HEK293 (cell line): ENCODE data around the gene BUD23.
A peak's percentile ranks its signal among the peaks of the same experiment; 100 is the strongest.

ENCODE experiments used
- ZFP37 ChIP-seq: fragments of 450-650 bp; formaldehyde crosslinking; IDR thresholded peaks from 2 replicates; pipeline ENCODE4 v1.5.1; 2016; ENCODE audit warnings: missing biosample characterization, missing genetic modification characterization
- ZNF174 ChIP-seq: fragments of 450-650 bp; formaldehyde crosslinking; IDR thresholded peaks from 2 replicates; pipeline ENCODE4 v1.5.0; 2017; ENCODE audit warnings: missing biosample characterization, mild to moderate bottlenecking, missing genetic modification characterization
- ZNF19 ChIP-seq: fragments of 450-650 bp; formaldehyde crosslinking; IDR thresholded peaks from 2 replicates; pipeline ENCODE4; 2016; ENCODE audit warnings: missing biosample characterization, missing genetic modification characterization, low read depth
- ZNF391 ChIP-seq: fragments of 450-650 bp; formaldehyde crosslinking; IDR thresholded peaks from 2 replicates; pipeline ENCODE4 v1.5.1; 2016; ENCODE audit warnings: low read depth, missing biosample characterization, missing genetic modification characterization, borderline replicate concordance
- ZXDB ChIP-seq: fragments of 450-650 bp; formaldehyde crosslinking; IDR thresholded peaks from 2 replicates; pipeline ENCODE4 v1.5.1; 2016; ENCODE audit warnings: missing biosample characterization, missing genetic modification characterization
- TF ChIP-seq, protein P1 (sequence below): fragments of 450-650 bp; formaldehyde crosslinking; IDR thresholded peaks from 2 replicates; pipeline ENCODE4 v1.5.1; 2016; ENCODE audit warnings: missing biosample characterization, missing genetic modification characterization
- TF ChIP-seq, protein P2 (sequence below): fragments of 450-650 bp; formaldehyde crosslinking; IDR thresholded peaks from 2 replicates; pipeline ENCODE4 v1.5.1; 2016; ENCODE audit warnings: missing biosample characterization, missing genetic modification characterization, borderline replicate concordance
- TF ChIP-seq, protein P3 (sequence below): fragments of 450-650 bp; formaldehyde crosslinking; IDR thresholded peaks from 2 replicates; pipeline ENCODE4 v1.5.1; 2016; ENCODE audit warnings: missing biosample characterization, missing genetic modification characterization
- TF ChIP-seq, protein P4 (sequence below): IDR thresholded peaks from 2 replicates; pipeline ENCODE4 v1.6.1; 2011; ENCODE audit warnings: mild to moderate bottlenecking, low read depth, low read length, borderline replicate concordance
- TF ChIP-seq, protein P5 (sequence below): fragments of 450-650 bp; formaldehyde crosslinking; IDR thresholded peaks from 2 replicates; pipeline ENCODE4 v1.5.1; 2016; ENCODE audit warnings: missing biosample characterization, missing genetic modification characterization
- TF ChIP-seq, protein P6 (sequence below): sonication (generic); formaldehyde crosslinking; IDR thresholded peaks from 2 replicates; pipeline ENCODE4 v1.8.1; 2022; ENCODE audit warnings: mild to moderate bottlenecking, moderate library complexity, missing genetic modification reagents

DNA sequence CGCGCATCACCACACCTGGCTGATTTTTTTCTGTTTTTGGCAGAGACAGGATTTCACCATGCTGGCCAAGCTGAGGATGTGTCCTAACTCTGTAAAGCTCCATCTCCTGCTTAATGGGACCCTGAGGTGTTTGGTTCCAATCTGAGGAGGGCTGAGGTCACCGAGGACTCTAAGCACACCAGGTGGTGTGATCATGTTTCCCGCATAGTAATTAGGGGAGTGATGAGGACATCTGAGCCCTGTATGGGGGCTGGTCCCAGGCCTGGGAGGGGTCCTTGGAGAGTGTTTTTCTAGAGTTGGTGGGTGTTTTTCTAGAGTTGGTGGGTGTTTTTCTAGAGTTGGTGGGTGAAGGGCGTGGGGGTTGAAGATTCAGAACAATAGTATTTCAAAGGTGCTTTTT lies 58.2 kb downstream of the BUD23 start:
- TF ChIP-seq, protein P1, sequence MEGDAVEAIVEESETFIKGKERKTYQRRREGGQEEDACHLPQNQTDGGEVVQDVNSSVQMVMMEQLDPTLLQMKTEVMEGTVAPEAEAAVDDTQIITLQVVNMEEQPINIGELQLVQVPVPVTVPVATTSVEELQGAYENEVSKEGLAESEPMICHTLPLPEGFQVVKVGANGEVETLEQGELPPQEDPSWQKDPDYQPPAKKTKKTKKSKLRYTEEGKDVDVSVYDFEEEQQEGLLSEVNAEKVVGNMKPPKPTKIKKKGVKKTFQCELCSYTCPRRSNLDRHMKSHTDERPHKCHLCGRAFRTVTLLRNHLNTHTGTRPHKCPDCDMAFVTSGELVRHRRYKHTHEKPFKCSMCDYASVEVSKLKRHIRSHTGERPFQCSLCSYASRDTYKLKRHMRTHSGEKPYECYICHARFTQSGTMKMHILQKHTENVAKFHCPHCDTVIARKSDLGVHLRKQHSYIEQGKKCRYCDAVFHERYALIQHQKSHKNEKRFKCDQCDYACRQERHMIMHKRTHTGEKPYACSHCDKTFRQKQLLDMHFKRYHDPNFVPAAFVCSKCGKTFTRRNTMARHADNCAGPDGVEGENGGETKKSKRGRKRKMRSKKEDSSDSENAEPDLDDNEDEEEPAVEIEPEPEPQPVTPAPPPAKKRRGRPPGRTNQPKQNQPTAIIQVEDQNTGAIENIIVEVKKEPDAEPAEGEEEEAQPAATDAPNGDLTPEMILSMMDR (tag by site-specific recombination), result no peak
- TF ChIP-seq, protein P2, sequence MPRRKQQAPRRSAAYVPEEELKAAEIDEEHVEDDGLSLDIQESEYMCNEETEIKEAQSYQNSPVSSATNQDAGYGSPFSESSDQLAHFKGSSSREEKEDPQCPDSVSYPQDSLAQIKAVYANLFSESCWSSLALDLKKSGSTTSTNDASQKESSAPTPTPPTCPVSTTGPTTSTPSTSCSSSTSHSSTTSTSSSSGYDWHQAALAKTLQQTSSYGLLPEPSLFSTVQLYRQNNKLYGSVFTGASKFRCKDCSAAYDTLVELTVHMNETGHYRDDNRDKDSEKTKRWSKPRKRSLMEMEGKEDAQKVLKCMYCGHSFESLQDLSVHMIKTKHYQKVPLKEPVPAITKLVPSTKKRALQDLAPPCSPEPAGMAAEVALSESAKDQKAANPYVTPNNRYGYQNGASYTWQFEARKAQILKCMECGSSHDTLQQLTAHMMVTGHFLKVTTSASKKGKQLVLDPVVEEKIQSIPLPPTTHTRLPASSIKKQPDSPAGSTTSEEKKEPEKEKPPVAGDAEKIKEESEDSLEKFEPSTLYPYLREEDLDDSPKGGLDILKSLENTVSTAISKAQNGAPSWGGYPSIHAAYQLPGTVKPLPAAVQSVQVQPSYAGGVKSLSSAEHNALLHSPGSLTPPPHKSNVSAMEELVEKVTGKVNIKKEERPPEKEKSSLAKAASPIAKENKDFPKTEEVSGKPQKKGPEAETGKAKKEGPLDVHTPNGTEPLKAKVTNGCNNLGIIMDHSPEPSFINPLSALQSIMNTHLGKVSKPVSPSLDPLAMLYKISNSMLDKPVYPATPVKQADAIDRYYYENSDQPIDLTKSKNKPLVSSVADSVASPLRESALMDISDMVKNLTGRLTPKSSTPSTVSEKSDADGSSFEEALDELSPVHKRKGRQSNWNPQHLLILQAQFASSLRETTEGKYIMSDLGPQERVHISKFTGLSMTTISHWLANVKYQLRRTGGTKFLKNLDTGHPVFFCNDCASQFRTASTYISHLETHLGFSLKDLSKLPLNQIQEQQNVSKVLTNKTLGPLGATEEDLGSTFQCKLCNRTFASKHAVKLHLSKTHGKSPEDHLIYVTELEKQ, result peak; percentile 58; the same call in 1 of the 2 replicates
- TF ChIP-seq ZXDB (tag by site-specific recombination) (0 out of 2 replicates have a peak, but pooled peaks have one; percentile 34), ZNF174 (tag by site-specific recombination) (no peak), ZFP37 (no peak), ZNF391 (no peak), ZNF19 (tag by site-specific recombination) (no peak)
- TF ChIP-seq, protein P3, sequence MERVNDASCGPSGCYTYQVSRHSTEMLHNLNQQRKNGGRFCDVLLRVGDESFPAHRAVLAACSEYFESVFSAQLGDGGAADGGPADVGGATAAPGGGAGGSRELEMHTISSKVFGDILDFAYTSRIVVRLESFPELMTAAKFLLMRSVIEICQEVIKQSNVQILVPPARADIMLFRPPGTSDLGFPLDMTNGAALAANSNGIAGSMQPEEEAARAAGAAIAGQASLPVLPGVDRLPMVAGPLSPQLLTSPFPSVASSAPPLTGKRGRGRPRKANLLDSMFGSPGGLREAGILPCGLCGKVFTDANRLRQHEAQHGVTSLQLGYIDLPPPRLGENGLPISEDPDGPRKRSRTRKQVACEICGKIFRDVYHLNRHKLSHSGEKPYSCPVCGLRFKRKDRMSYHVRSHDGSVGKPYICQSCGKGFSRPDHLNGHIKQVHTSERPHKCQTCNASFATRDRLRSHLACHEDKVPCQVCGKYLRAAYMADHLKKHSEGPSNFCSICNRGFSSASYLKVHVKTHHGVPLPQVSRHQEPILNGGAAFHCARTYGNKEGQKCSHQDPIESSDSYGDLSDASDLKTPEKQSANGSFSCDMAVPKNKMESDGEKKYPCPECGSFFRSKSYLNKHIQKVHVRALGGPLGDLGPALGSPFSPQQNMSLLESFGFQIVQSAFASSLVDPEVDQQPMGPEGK, result peak; percentile 94
- TF ChIP-seq, protein P4, sequence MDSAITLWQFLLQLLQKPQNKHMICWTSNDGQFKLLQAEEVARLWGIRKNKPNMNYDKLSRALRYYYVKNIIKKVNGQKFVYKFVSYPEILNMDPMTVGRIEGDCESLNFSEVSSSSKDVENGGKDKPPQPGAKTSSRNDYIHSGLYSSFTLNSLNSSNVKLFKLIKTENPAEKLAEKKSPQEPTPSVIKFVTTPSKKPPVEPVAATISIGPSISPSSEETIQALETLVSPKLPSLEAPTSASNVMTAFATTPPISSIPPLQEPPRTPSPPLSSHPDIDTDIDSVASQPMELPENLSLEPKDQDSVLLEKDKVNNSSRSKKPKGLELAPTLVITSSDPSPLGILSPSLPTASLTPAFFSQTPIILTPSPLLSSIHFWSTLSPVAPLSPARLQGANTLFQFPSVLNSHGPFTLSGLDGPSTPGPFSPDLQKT, result no peak
- TF ChIP-seq, protein P5, sequence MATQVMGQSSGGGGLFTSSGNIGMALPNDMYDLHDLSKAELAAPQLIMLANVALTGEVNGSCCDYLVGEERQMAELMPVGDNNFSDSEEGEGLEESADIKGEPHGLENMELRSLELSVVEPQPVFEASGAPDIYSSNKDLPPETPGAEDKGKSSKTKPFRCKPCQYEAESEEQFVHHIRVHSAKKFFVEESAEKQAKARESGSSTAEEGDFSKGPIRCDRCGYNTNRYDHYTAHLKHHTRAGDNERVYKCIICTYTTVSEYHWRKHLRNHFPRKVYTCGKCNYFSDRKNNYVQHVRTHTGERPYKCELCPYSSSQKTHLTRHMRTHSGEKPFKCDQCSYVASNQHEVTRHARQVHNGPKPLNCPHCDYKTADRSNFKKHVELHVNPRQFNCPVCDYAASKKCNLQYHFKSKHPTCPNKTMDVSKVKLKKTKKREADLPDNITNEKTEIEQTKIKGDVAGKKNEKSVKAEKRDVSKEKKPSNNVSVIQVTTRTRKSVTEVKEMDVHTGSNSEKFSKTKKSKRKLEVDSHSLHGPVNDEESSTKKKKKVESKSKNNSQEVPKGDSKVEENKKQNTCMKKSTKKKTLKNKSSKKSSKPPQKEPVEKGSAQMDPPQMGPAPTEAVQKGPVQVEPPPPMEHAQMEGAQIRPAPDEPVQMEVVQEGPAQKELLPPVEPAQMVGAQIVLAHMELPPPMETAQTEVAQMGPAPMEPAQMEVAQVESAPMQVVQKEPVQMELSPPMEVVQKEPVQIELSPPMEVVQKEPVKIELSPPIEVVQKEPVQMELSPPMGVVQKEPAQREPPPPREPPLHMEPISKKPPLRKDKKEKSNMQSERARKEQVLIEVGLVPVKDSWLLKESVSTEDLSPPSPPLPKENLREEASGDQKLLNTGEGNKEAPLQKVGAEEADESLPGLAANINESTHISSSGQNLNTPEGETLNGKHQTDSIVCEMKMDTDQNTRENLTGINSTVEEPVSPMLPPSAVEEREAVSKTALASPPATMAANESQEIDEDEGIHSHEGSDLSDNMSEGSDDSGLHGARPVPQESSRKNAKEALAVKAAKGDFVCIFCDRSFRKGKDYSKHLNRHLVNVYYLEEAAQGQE, result no peak
- TF ChIP-seq, protein P6, sequence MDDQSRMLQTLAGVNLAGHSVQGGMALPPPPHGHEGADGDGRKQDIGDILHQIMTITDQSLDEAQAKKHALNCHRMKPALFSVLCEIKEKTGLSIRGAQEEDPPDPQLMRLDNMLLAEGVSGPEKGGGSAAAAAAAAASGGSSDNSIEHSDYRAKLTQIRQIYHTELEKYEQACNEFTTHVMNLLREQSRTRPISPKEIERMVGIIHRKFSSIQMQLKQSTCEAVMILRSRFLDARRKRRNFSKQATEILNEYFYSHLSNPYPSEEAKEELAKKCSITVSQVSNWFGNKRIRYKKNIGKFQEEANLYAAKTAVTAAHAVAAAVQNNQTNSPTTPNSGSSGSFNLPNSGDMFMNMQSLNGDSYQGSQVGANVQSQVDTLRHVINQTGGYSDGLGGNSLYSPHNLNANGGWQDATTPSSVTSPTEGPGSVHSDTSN (CRISPR knock-in tag), result no peak
